H1 (cell line): ENCODE measurements around the gene ARAP3. TPM values are rescaled to one million over a fixed set of nuclear protein-coding genes. Genes with fewer than 3 reads are reported as not detected.

Source experiments
- CTCF ChIA-PET: fragments of 300-600 bp; sonication (Branson Sonifier 250); formaldehyde crosslinking; loops from one replicate; lab custom pipeline; 2021; ENCODE audit not compliant: partially characterized antibody; lab: Charles Lee
- POLR2A ChIA-PET: fragments of 300-600 bp; sonication (Branson Sonifier 250); formaldehyde crosslinking; loops from one replicate; lab custom pipeline; 2021; ENCODE audit warnings: inconsistent platforms; ENCODE audit not compliant: partially characterized antibody; lab: Charles Lee
- DNase-seq, 2 experiments: peaks; one replicate each; pipeline versions ENCODE4 v3.0.0 to v3.0.0-alpha.2; 2010 to 2022; ENCODE audit warnings: low spot score in 2 of 2, low read depth in 1 of 2, mixed read lengths in 1 of 2
- FAIRE-seq: peaks from 2 replicates; lab custom pipeline; 2011; peaks lifted over from hg19 to GRCh38; lab: Jason Lieb, UNC
- H2AFZ ChIP-seq: 2 replicates; pipeline ENCODE4 v1.8.1; 2012; ENCODE audit warnings: low read length, inconsistent platforms
- H2AK5ac ChIP-seq: 2 replicates; pipeline ENCODE4 v1.6.1; 2013; ENCODE audit warnings: low read depth, low read length
- H2BK120ac ChIP-seq: replicated peaks from 2 replicates; pipeline ENCODE3; 2013; ENCODE audit warnings: low read depth, low read length, inconsistent platforms
- H2BK12ac ChIP-seq: 2 replicates; pipeline ENCODE4 v1.6.1; 2013; ENCODE audit warnings: low read depth, low read length
- H2BK15ac ChIP-seq: 2 replicates; pipeline ENCODE4 v1.6.1; 2013; ENCODE audit warnings: low read length
- H2BK20ac ChIP-seq: 2 replicates; pipeline ENCODE4 v1.6.1; 2013; ENCODE audit warnings: low read length
- H2BK5ac ChIP-seq: 2 replicates; pipeline ENCODE4 v1.6.1; 2013; ENCODE audit warnings: low read depth, low read length
- H3K14ac ChIP-seq: 2 replicates; pipeline ENCODE4 v1.6.1; 2013; ENCODE audit warnings: inconsistent platforms; ENCODE audit not compliant: insufficient read length
- H3K18ac ChIP-seq: 2 replicates; pipeline ENCODE4 v1.6.1; 2013; ENCODE audit warnings: low read length; ENCODE audit errors: extremely low read depth
- H3K23ac ChIP-seq: 2 replicates; pipeline ENCODE4 v1.6.1; 2013; ENCODE audit warnings: inconsistent platforms; ENCODE audit not compliant: insufficient read length
- H3K23me2 ChIP-seq: 2 replicates; pipeline ENCODE4 v1.6.1; 2013; ENCODE audit warnings: low read depth, low read length
- H3K27ac ChIP-seq: 2 replicates; pipeline ENCODE4 v1.6.1; 2011; ENCODE audit warnings: low read depth, low read length, inconsistent platforms
- H3K27me3 ChIP-seq, 4 experiments: replicated peaks in 1 of 4; 1 replicate in 1 of 4; 2 replicates in 3 of 4; pipeline versions ENCODE4 v1.6.1 to v1.8.1; 2011 to 2013; ENCODE audit warnings: low read length in 3 of 4, mild to moderate bottlenecking in 3 of 4, inconsistent platforms in 2 of 4, mixed read lengths in 2 of 4, moderate library complexity in 1 of 4; ENCODE audit not compliant: control insufficient read depth in 3 of 4, insufficient read depth in 3 of 4; ENCODE audit errors: extremely low read depth in 1 of 4
- H3K36me3 ChIP-seq, 4 experiments: 2 replicates each; pipeline versions ENCODE4 v1.6.1 to v1.8.1; 2011 to 2013; ENCODE audit warnings: mild to moderate bottlenecking in 4 of 4, low read length in 3 of 4, moderate library complexity in 2 of 4, control low read depth in 1 of 4, inconsistent platforms in 1 of 4; ENCODE audit not compliant: insufficient read depth in 4 of 4, control insufficient read depth in 2 of 4
- H3K4ac ChIP-seq: replicated peaks from 2 replicates; pipeline ENCODE3; 2013; ENCODE audit warnings: low read length, low read depth, mixed read lengths, inconsistent platforms; ENCODE audit not compliant: insufficient read length
- H3K4me1 ChIP-seq, 4 experiments: replicated peaks in 1 of 4; 1 replicate in 1 of 4; 2 replicates in 3 of 4; pipeline versions ENCODE4 v1.6.1 to v1.8.1; 2011 to 2013; ENCODE audit warnings: low read length in 3 of 4, inconsistent platforms in 2 of 4, mixed read lengths in 1 of 4; ENCODE audit not compliant: insufficient read depth in 4 of 4, control insufficient read depth in 3 of 4
- H3K4me2 ChIP-seq, 2 experiments: 2 replicates each; pipeline versions ENCODE4 v1.6.1 to v1.8.1; 2011 to 2013; ENCODE audit warnings: low read depth in 2 of 2, low read length in 2 of 2, control low read depth in 1 of 2, inconsistent platforms in 1 of 2, mild to moderate bottlenecking in 1 of 2; ENCODE audit not compliant: insufficient read depth in 1 of 2
- H3K4me3 ChIP-seq, 4 experiments: fragments of 200-600, 300-600 bp in 1 of 4; sonication (generic), shearing (Covaris generic), sonication (Bioruptor Twin) in 1 of 4; 2 replicates each; pipeline versions ENCODE4 v1.5.1 to v1.8.1; 2011 to 2016; ENCODE audit warnings: low read length in 4 of 4, low read depth in 3 of 4, control low read depth in 2 of 4, inconsistent platforms in 2 of 4, mild to moderate bottlenecking in 2 of 4, mixed read lengths in 1 of 4, moderate library complexity in 1 of 4; ENCODE audit not compliant: insufficient read depth in 2 of 4; ENCODE audit errors: extremely low read depth in 1 of 4
- H3K56ac ChIP-seq: replicated peaks from 2 replicates; pipeline ENCODE3; 2013; ENCODE audit warnings: low read depth, mild to moderate bottlenecking, mixed read lengths, low read length, inconsistent platforms; ENCODE audit not compliant: insufficient read length
- H3K79me1 ChIP-seq: 2 replicates; pipeline ENCODE4 v1.6.1; 2013; ENCODE audit warnings: low read depth, low read length, control low read depth
- H3K79me2 ChIP-seq, 2 experiments: 2 replicates each; pipeline versions ENCODE4 v1.6.1 to v1.8.1; 2012 to 2013; ENCODE audit warnings: low read length in 2 of 2, mild to moderate bottlenecking in 2 of 2, inconsistent platforms in 1 of 2; ENCODE audit not compliant: insufficient read depth in 2 of 2, control insufficient read depth in 1 of 2
- H3K9ac ChIP-seq, 4 experiments: replicated peaks in 1 of 4; 1 replicate in 1 of 4; 2 replicates in 3 of 4; pipeline versions ENCODE4 v1.6.1 to v1.8.1; 2011 to 2013; ENCODE audit warnings: low read depth in 3 of 4, low read length in 3 of 4, control low read depth in 2 of 4, mild to moderate bottlenecking in 2 of 4, moderate library complexity in 2 of 4, inconsistent platforms in 1 of 4; ENCODE audit errors: extremely low read depth in 1 of 4
- H3K9me3 ChIP-seq, 2 experiments: 2 replicates each; pipeline versions ENCODE4 v1.6.1 to v1.8.1; 2012 to 2013; ENCODE audit warnings: mild to moderate bottlenecking in 2 of 2, moderate library complexity in 2 of 2, control low read depth in 1 of 2, inconsistent platforms in 1 of 2, low read depth in 1 of 2, low read length in 1 of 2, mixed read lengths in 1 of 2; ENCODE audit not compliant: insufficient read depth in 2 of 2
- H4K20me1 ChIP-seq, 2 experiments: replicated peaks in 1 of 2; 2 replicates each; pipeline versions ENCODE3 to v1.8.1; 2011 to 2013; ENCODE audit warnings: inconsistent platforms in 2 of 2, low read length in 2 of 2, mild to moderate bottlenecking in 1 of 2; ENCODE audit not compliant: insufficient read depth in 2 of 2, control insufficient read depth in 1 of 2
- H4K5ac ChIP-seq: 2 replicates; pipeline ENCODE4 v1.6.1; 2013; ENCODE audit warnings: low read length, low read depth, mixed read lengths, inconsistent platforms; ENCODE audit not compliant: insufficient read length
- H4K8ac ChIP-seq: 2 replicates; pipeline ENCODE4 v1.8.0; 2013; ENCODE audit warnings: mild to moderate bottlenecking, moderate library complexity, low read length, inconsistent platforms; ENCODE audit not compliant: insufficient read depth; ENCODE audit errors: extremely low read depth
- H4K91ac ChIP-seq: replicated peaks from 2 replicates; pipeline ENCODE3; 2013; ENCODE audit warnings: low read length, mixed read lengths, inconsistent platforms; ENCODE audit not compliant: insufficient read length
- FOSL1 ChIP-seq: IDR thresholded peaks from 2 replicates; pipeline ENCODE4 v1.6.1; 2011; ENCODE audit warnings: mild to moderate bottlenecking, low read depth, low read length, moderate library complexity; ENCODE audit not compliant: insufficient read depth
- GABPA ChIP-seq: IDR thresholded peaks from 2 replicates; pipeline ENCODE4 v1.6.1; 2011; ENCODE audit warnings: mild to moderate bottlenecking, low read length, moderate library complexity, borderline replicate concordance; ENCODE audit not compliant: insufficient read depth
- TAF1 ChIP-seq: IDR thresholded peaks from 2 replicates; pipeline ENCODE4 v1.6.1; 2011; ENCODE audit warnings: mild to moderate bottlenecking, low read depth, low read length
- WGBS, 2 experiments: shearing (Covaris generic) in 1 of 2; methylation state at CpG; one replicate each; pipeline versions ENCODE4 v1.1.6 to v1.1.7; 2013 to 2015; ENCODE audit warnings: low lambda C conversion rate in 2 of 2, mixed read lengths in 2 of 2, inconsistent platforms in 1 of 2, low coverage in 1 of 2, missing lambda C conversion rate in 1 of 2; ENCODE audit not compliant: insufficient replicate concordance in 2 of 2, insufficient coverage in 1 of 2, insufficient read length in 1 of 2; ENCODE audit errors: extremely low coverage in 1 of 2, missing lambda C conversion rate in 1 of 2; 5-methylcytosine and 5-hydroxymethylcytosine counted together
- polyA plus RNA-seq, 7 experiments: library from polyadenylated mRNA; depleted of rRNA in 3 of 7; stranded (reverse) in 5 of 7; unstranded in 2 of 7; fragments of >200 nt in 5 of 7; fragments of 200-250 nt in 2 of 7; gene quantifications; 1 replicate in 5 of 7; 2 replicates in 1 of 7; 4 replicates in 1 of 7; pipeline versions ENCODE4 v1.2.1 to v1.2.3, GENCODE V29; 2011 to 2013; ENCODE audit warnings: missing spikeins in 2 of 7, mixed read lengths in 2 of 7
- total RNA-seq: library from RNA; stranded (reverse); fragmentation: NEBNext Ultra II Directional; extraction: Animal tissue kit (Norgen Biotek cat#: 25700); gene quantifications from 2 replicates; pipeline ENCODE4 v1.2.1, GENCODE V29; 2021

The ARAP3 gene
- total and polyA plus RNA-seq, 2 of the 8 experiments (the other 6 are each of a cell fraction or from before 2014, with no cell fraction given) = 14.4 to 48.6 TPM

- ChIA-PET POLR2A (no interaction called here), CTCF (interaction anchor here (0.7 to 5.7 kb wide), 5 partner anchors 10 to 101 kb away, joined by 3 to 30 read pairs (median 3); no protein-coding TSS in a partner anchor)
- Histone ChIP-seq H3K4me2 (no peak overlapping the region), H3K56ac (no peak overlapping the region), H3K14ac (no peak overlapping the region), H3K18ac (no peak overlapping the region), H2BK20ac (no peak overlapping the region), H4K5ac (no peak overlapping the region), H3K4me1 (peaks cover 1 to 11% (median 8%) of the 10 kb centered on the region in 4 experiments; a peak in 3 of 7 replicates), H3K27ac (no peak overlapping the region), H2BK12ac (no peak overlapping the region), H3K9ac (no peak overlapping the region), H3K23ac (no peak overlapping the region), H2AFZ (no peak overlapping the region), H3K79me1 (no peaks in the 10 kb centered on the region), H3K9me3 (no peaks in the 10 kb centered on the region), H2AK5ac (no peak overlapping the region), H3K36me3 (no peaks in the 10 kb centered on the region), H3K4me3 (no peak overlapping the region), H2BK15ac (no peak overlapping the region), H2BK5ac (no peak overlapping the region), H4K8ac (no peak overlapping the region), H3K27me3 (no peaks in the 10 kb centered on the region), H3K79me2 (no peaks in the 10 kb centered on the region), H4K20me1 (no peaks in the 10 kb centered on the region), H3K4ac (no peak overlapping the region), H2BK120ac (no peak overlapping the region), H3K23me2 (no peaks in the 10 kb centered on the region), H4K91ac (no peak overlapping the region)
- FAIRE-seq (no peak), DNase-seq (no peak)
- WGBS, 2 experiments = 73% methylated on average over 3 of the region's 3 CpGs; no CpG with 5 or more reads in 1 of the 2 experiments
- no peak for TF ChIP-seq GABPA
- TF ChIP-seq TAF1 = no peak
- TF ChIP-seq FOSL1 = no peak
Measured at GRCh38 chr5:141725891-141726290, 43.9 kb upstream of the ARAP3 start.
